T-helper 1 cell (primary cell): ENCODE data around the gene POLE.

Source experiments
- DNase-seq, 5 donors: peaks; one replicate each; pipeline ENCODE4 v3.0.0-alpha.2; 2012 to 2020

The POLE gene

GRCh38 chr12:132649226-132649945 is 37.8 kb downstream of the POLE start:
- no peak for DNase-seq

GRCh38 chr12:132648616-132649225 is 38.4 kb downstream of the POLE start:
- DNase-seq, result no peak

GRCh38 chr12:132647858-132648257 is 39.3 kb downstream of the POLE start:
- DNase-seq, result no peak

GRCh38 chr12:132646850-132647249 is 40.3 kb downstream of the POLE start:
- no peak for DNase-seq

GRCh38 chr12:132642846-132643835 is 44.0 kb downstream of the POLE start:
- no peak for DNase-seq

GRCh38 chr12:132641811-132642650 is 45.1 kb downstream of the POLE start:
- DNase-seq, result no peak

- DNase-seq, result no peak
These were observed 46.2 kb downstream of the POLE start for GRCh38 chr12:132640936-132641335.

GRCh38 chr12:132639956-132640520 is 47.1 kb downstream of the POLE start:
- no peak for DNase-seq

- DNase-seq, result no peak
These were observed 48.4 kb downstream of the POLE start for GRCh38 chr12:132638541-132639408.

GRCh38 chr12:132637811-132638210 is 49.3 kb downstream of the POLE start:
- DNase-seq, result no peak

- no peak for DNase-seq
These were observed 51.8 kb downstream of the POLE start for GRCh38 chr12:132635076-132635955.

GRCh38 chr12:132634411-132634990 is 52.6 kb downstream of the POLE start:
- DNase-seq, result no peak

- no peak for DNase-seq
These were observed 53.2 kb downstream of the POLE start for GRCh38 chr12:132633901-132634300.

- DNase-seq, result no peak
These were observed 53.7 kb downstream of the POLE start for GRCh38 chr12:132633398-132633797.

GRCh38 chr12:132632521-132633228 is 54.5 kb downstream of the POLE start:
- DNase-seq, result no peak

- DNase-seq, result no peak
These were observed 55.5 kb downstream of the POLE start for GRCh38 chr12:132631666-132632065.

- DNase-seq, result no peak
These were observed 56.5 kb downstream of the POLE start for GRCh38 chr12:132630672-132631071.

GRCh38 chr12:132629330-132629729 is 57.8 kb downstream of the POLE start:
- no peak for DNase-seq
